PC-3 (cell line): ENCODE measurements around the gene AP1M1. TPM values are rescaled to one million over a fixed set of nuclear protein-coding genes. Genes with fewer than 3 reads are reported as not detected.

Experiments
- ATAC-seq: fragments of 200-7000 bp; cut with Tn5 transposase; 2 replicates; pipeline ENCODE4 v1.9.1; 2020; ENCODE audit warnings: mild to moderate bottlenecking, moderate library complexity
- BruUV-seq: library from RNA; stranded (reverse); fragments of 400-500 nt; replicated peaks from 2 replicates; lab custom pipeline; 2021; lab: Mats Ljungman, UMichigan
- CTCF ChIA-PET: fragments of 300-600 bp; sonication (Branson Sonifier 250); formaldehyde crosslinking; loops from one replicate; lab custom pipeline; 2022; ENCODE audit warnings: antibody characterized with exemption; lab: Charles Lee
- POLR2A ChIA-PET: fragments of 300-600 bp; sonication (Branson Sonifier 250); formaldehyde crosslinking; loops from one replicate; lab custom pipeline; 2022; ENCODE audit warnings: antibody characterized with exemption; ENCODE audit not compliant: unreplicated experiment; lab: Charles Lee
- DNase-seq: peaks from one replicate; pipeline ENCODE4 v3.0.0-alpha.2; 2015
- H2AFZ ChIP-seq: fragments of 300-600 bp; sonication (generic); 2 replicates; pipeline ENCODE4 v1.6.0; 2016; ENCODE audit warnings: antibody characterized with exemption, low read length
- H3F3A ChIP-seq: fragments of 300-600 bp; sonication (generic); one replicate; pipeline ENCODE4 v1.6.0; 2017; ENCODE audit warnings: antibody characterized with exemption, low read length, control low read depth, mild to moderate bottlenecking; ENCODE audit not compliant: unreplicated experiment
- H3K27ac ChIP-seq: fragments of 300-600 bp; sonication (generic); 2 replicates; pipeline ENCODE4 v1.5.1; 2016; ENCODE audit warnings: mild to moderate bottlenecking, low read length
- H3K27me3 ChIP-seq: fragments of 300-600 bp; sonication (generic); 2 replicates; pipeline ENCODE4 v1.6.1; 2016; ENCODE audit warnings: low read length, mixed read lengths
- H3K36me3 ChIP-seq: fragments of 300-600 bp; sonication (generic); 2 replicates; pipeline ENCODE4 v1.6.1; 2016; ENCODE audit warnings: low read depth, mixed run types, low read length, mixed read lengths
- H3K4me1 ChIP-seq: fragments of 300-600 bp; sonication (generic); 2 replicates; pipeline ENCODE4 v1.5.1; 2016; ENCODE audit warnings: low read length; ENCODE audit not compliant: insufficient read depth
- H3K4me2 ChIP-seq: fragments of 300-600 bp; sonication (generic); 2 replicates; pipeline ENCODE4 v1.6.0; 2016; ENCODE audit warnings: low read length
- H3K4me3 ChIP-seq: fragments of 300-600 bp; sonication (generic); 2 replicates; pipeline ENCODE4 v1.5.1; 2016; ENCODE audit warnings: mild to moderate bottlenecking, low read length, mixed read lengths
- H3K79me2 ChIP-seq: fragments of 300-600 bp; sonication (generic); 2 replicates; pipeline ENCODE4 v1.6.1; 2017; ENCODE audit warnings: low read length, mixed read lengths
- H3K9ac ChIP-seq: fragments of 300-600 bp; sonication (generic); 2 replicates; pipeline ENCODE4 v1.6.0; 2016; ENCODE audit warnings: mild to moderate bottlenecking, low read length
- H3K9me2 ChIP-seq: fragments of 300-600 bp; sonication (generic); replicated peaks from 2 replicates; pipeline ENCODE4 v1.6.1; 2016; ENCODE audit warnings: mixed run types, low read length, mixed read lengths
- H3K9me3 ChIP-seq: fragments of 300-600 bp; sonication (generic); 2 replicates; pipeline ENCODE4 v1.6.1; 2016; ENCODE audit warnings: low read length, mixed read lengths
- H4K20me1 ChIP-seq: fragments of 300-600 bp; sonication (generic); 2 replicates; pipeline ENCODE4 v1.6.1; 2016; ENCODE audit warnings: low read length, mixed read lengths
- CTCF ChIP-seq: fragments of 300-600 bp; sonication (generic); conservative IDR thresholded peaks from 2 replicates; pipeline ENCODE4 v1.5.1; 2017; ENCODE audit warnings: antibody characterized with exemption, low read depth, mild to moderate bottlenecking, low read length
- EZH2 ChIP-seq: fragments of 300-600 bp; sonication (generic); IDR thresholded peaks from one replicate; pipeline ENCODE4 v1.6.1; 2017; ENCODE audit warnings: antibody characterized with exemption, mild to moderate bottlenecking, low read length; ENCODE audit not compliant: unreplicated experiment
- EZH2phosphoT487 ChIP-seq: fragments of 300-600 bp; sonication (generic); IDR thresholded peaks from 2 replicates; pipeline ENCODE4 v1.6.1; 2018; ENCODE audit warnings: mild to moderate bottlenecking, antibody characterized with exemption, low read length, borderline replicate concordance
- intact Hi-C: fragments of 100-400 bp; cut with micrococcal nuclease; formaldehyde crosslinking; loops from 2 replicates; pipeline ENCODE4 v1.9.0; 2023
- total RNA-seq: library from RNA; depleted of rRNA; stranded (reverse); fragments of >200 nt; gene quantifications from 2 replicates; pipeline ENCODE4 v1.2.3, GENCODE V29; 2014

Gene AP1M1
- total RNA-seq, 1 experiment from 2014 or later = 104 TPM

GRCh38 chr19:16185768-16186123 lies 12.0 kb upstream of the AP1M1 start:
- peaks cover 30% of the 10 kb centered on the region for H3K79me2 ChIP-seq
- ChIA-PET CTCF (interaction anchor here (0.6 to 1.6 kb wide), 6 partner anchors 12 to 160 kb away, joined by 4 to 11 read pairs (median 5); partner anchors contain the start of gene AP1M1), POLR2A (interaction anchor here (0.5 to 1.2 kb wide), 6 partner anchors 10 to 1015 kb away, joined by 3 to 6 read pairs (median 4); no protein-coding TSS in a partner anchor)
- peaks cover 21% of the 10 kb centered on the region for H3K36me3 ChIP-seq
- peak overlapping the region; percentile 89 for H3K4me3 ChIP-seq
- peak overlapping the region; percentile 59 for H2AFZ ChIP-seq
- H4K20me1 ChIP-seq = no peaks in the 10 kb centered on the region
- BruUV-seq = TSS peak; percentile 52
- peak overlapping the region; percentile 12; the same call in 1 of the 2 replicates for H3K27ac ChIP-seq
- H3K4me2 ChIP-seq = peak overlapping the region; percentile 96
- peaks cover 17% of the 10 kb centered on the region for H3K4me1 ChIP-seq
- no peaks in the 10 kb centered on the region for H3K9me2 ChIP-seq
- TF ChIP-seq CTCF (peak; percentile 58), EZH2phosphoT487 (no peak), EZH2 (no peak)
- H3K9ac ChIP-seq = peak overlapping the region; percentile 89
- no peaks in the 10 kb centered on the region for H3F3A ChIP-seq
- peak; percentile 28 for DNase-seq
- intact Hi-C loops = loop anchor here (1.0 kb wide), 3 partner anchors 74 to 144 kb away; partner anchors contain the start of gene RAB8A
- ATAC-seq = peak; percentile 45
- H3K27me3 ChIP-seq = no peaks in the 10 kb centered on the region
- no peaks in the 10 kb centered on the region for H3K9me3 ChIP-seq

- H3K9ac ChIP-seq = no peak overlapping the region
- no peaks in the 10 kb centered on the region for H3F3A ChIP-seq
- CTCF ChIA-PET = no interaction called here
- no peak for ATAC-seq
- no peak for DNase-seq
- no TSS peak for BruUV-seq
- no peak overlapping the region for H3K4me3 ChIP-seq
- H3K9me2 ChIP-seq = no peaks in the 10 kb centered on the region
- H2AFZ ChIP-seq = no peak overlapping the region
- H3K4me2 ChIP-seq = no peak overlapping the region
- peaks cover 36% of the 10 kb centered on the region for H3K36me3 ChIP-seq
- H3K79me2 ChIP-seq = peaks cover 30% of the 10 kb centered on the region
- no peaks in the 10 kb centered on the region for H4K20me1 ChIP-seq
- H3K27me3 ChIP-seq = no peaks in the 10 kb centered on the region
- peaks cover 27% of the 10 kb centered on the region for H3K4me1 ChIP-seq
- H3K9me3 ChIP-seq = no peaks in the 10 kb centered on the region
- H3K27ac ChIP-seq = no peak overlapping the region
- TF ChIP-seq CTCF = no peak
- no peak for TF ChIP-seq EZH2
- TF ChIP-seq EZH2phosphoT487 = no peak
- POLR2A ChIA-PET = no interaction called here
- intact Hi-C loops = no loop called here
Observed at GRCh38 chr19:16188521-16188920, 9.2 kb upstream of the AP1M1 start.

GRCh38 chr19:16190198-16190597 lies 7.5 kb upstream of the AP1M1 start:
- DNase-seq = no peak
- Histone ChIP-seq H3K9me2 (no peaks in the 10 kb centered on the region), H3K27ac (no peak overlapping the region), H3K4me2 (no peak overlapping the region), H2AFZ (no peak overlapping the region), H3K4me1 (peaks cover 27% of the 10 kb centered on the region), H3K9me3 (no peaks in the 10 kb centered on the region), H3K79me2 (peaks cover 30% of the 10 kb centered on the region), H4K20me1 (no peaks in the 10 kb centered on the region), H3K9ac (no peak overlapping the region), H3F3A (no peaks in the 10 kb centered on the region), H3K36me3 (peaks cover 37% of the 10 kb centered on the region), H3K4me3 (no peak overlapping the region), H3K27me3 (no peaks in the 10 kb centered on the region)
- ChIA-PET CTCF (no interaction called here), POLR2A (interaction anchor here (0.6 kb wide), 2 partner anchors 11 to 489 kb away, joined by 4 to 14 read pairs; no protein-coding TSS in a partner anchor)
- no TSS peak for BruUV-seq
- intact Hi-C loops = no loop called here
- TF ChIP-seq CTCF = no peak
- no peak for TF ChIP-seq EZH2
- TF ChIP-seq EZH2phosphoT487 = no peak
- no peak for ATAC-seq
